IPS-15b (cell line): ENCODE results near the gene ATP10A.
"Not testable (repeated sequence)": the region's sequence is repeated elsewhere in the genome, so short reads cannot be mapped to it uniquely, and the experiment has no call there.

Source experiments
- H3K27me3 ChIP-seq: one replicate; pipeline ENCODE4 v1.6.1; 2013; ENCODE audit warnings: low read length; ENCODE audit not compliant: control insufficient read depth, insufficient read depth
- H3K36me3 ChIP-seq: one replicate; pipeline ENCODE4 v1.6.1; 2013; ENCODE audit warnings: low read length; ENCODE audit not compliant: control insufficient read depth, insufficient read depth
- H3K4me1 ChIP-seq: one replicate; pipeline ENCODE4 v1.6.1; 2013; ENCODE audit warnings: mild to moderate bottlenecking, low read length; ENCODE audit not compliant: control insufficient read depth, insufficient read depth
- H3K4me3 ChIP-seq: one replicate; pipeline ENCODE4 v1.5.1; 2013; ENCODE audit warnings: low read depth, low read length
- H3K9ac ChIP-seq: one replicate; pipeline ENCODE4 v1.6.1; 2013; ENCODE audit warnings: low read depth, mild to moderate bottlenecking, low read length
- H3K9me3 ChIP-seq: one replicate; pipeline ENCODE4 v1.6.1; 2013; ENCODE audit warnings: mild to moderate bottlenecking, low read length; ENCODE audit not compliant: control insufficient read depth, insufficient read depth

Gene ATP10A

GRCh38 chr15:25880877-25881276, 17.8 kb upstream of the ATP10A start:
- H3K36me3 ChIP-seq, H3K27me3 ChIP-seq, H3K9ac ChIP-seq, H3K4me3 ChIP-seq, H3K4me1 ChIP-seq, H3K9me3 ChIP-seq: not testable (repeated sequence)

GRCh38 chr15:25880411-25880810, 17.3 kb upstream of the ATP10A start:
- Histone ChIP-seq H3K4me3 (no peak overlapping the region), H3K4me1 (no peaks in the 10 kb centered on the region), H3K36me3 (no peaks in the 10 kb centered on the region), H3K9ac (no peak overlapping the region), H3K27me3 (no peaks in the 10 kb centered on the region), H3K9me3 (no peaks in the 10 kb centered on the region)

- H3K4me1 ChIP-seq: no peaks in the 10 kb centered on the region
- H3K9ac ChIP-seq: no peak overlapping the region
- H3K36me3 ChIP-seq: no peaks in the 10 kb centered on the region
- no peak overlapping the region for H3K4me3 ChIP-seq
- no peaks in the 10 kb centered on the region for H3K27me3 ChIP-seq
- H3K9me3 ChIP-seq: no peaks in the 10 kb centered on the region
Observed at GRCh38 chr15:25879438-25879837, 16.3 kb upstream of the ATP10A start.

GRCh38 chr15:25877681-25878080, 14.6 kb upstream of the ATP10A start:
- no peak overlapping the region for H3K4me3 ChIP-seq
- H3K27me3 ChIP-seq: no peaks in the 10 kb centered on the region
- no peaks in the 10 kb centered on the region for H3K4me1 ChIP-seq
- H3K9ac ChIP-seq: no peak overlapping the region
- H3K36me3 ChIP-seq: no peaks in the 10 kb centered on the region
- no peaks in the 10 kb centered on the region for H3K9me3 ChIP-seq

- no peaks in the 10 kb centered on the region for H3K36me3 ChIP-seq
- no peak overlapping the region for H3K9ac ChIP-seq
Observed at GRCh38 chr15:25876231-25877140, 13.4 kb upstream of the ATP10A start.

GRCh38 chr15:25875566-25875965, 12.4 kb upstream of the ATP10A start:
- Histone ChIP-seq H3K4me1 (no peaks in the 10 kb centered on the region), H3K4me3 (no peak overlapping the region), H3K27me3 (no peaks in the 10 kb centered on the region), H3K9me3 (no peaks in the 10 kb centered on the region), H3K9ac (no peak overlapping the region), H3K36me3 (no peaks in the 10 kb centered on the region)

More at GRCh38 chr15:25876231-25877140, 13.4 kb upstream of the ATP10A start:
- no peaks in the 10 kb centered on the region for H3K4me1 ChIP-seq
- H3K4me3 ChIP-seq: no peak overlapping the region
- no peaks in the 10 kb centered on the region for H3K9me3 ChIP-seq
- no peaks in the 10 kb centered on the region for H3K27me3 ChIP-seq

- no peaks in the 10 kb centered on the region for H3K27me3 ChIP-seq
- no peak overlapping the region for H3K9ac ChIP-seq
- no peaks in the 10 kb centered on the region for H3K4me1 ChIP-seq
- H3K4me3 ChIP-seq: no peak overlapping the region
- H3K9me3 ChIP-seq: no peaks in the 10 kb centered on the region
- H3K36me3 ChIP-seq: no peaks in the 10 kb centered on the region
Observed at GRCh38 chr15:25874379-25874778, 11.3 kb upstream of the ATP10A start.

GRCh38 chr15:25871403-25871802, 8.3 kb upstream of the ATP10A start:
- no peaks in the 10 kb centered on the region for H3K4me1 ChIP-seq
- H3K9ac ChIP-seq: no peak overlapping the region
- H3K4me3 ChIP-seq: no peak overlapping the region
- H3K27me3 ChIP-seq: no peaks in the 10 kb centered on the region
- no peaks in the 10 kb centered on the region for H3K36me3 ChIP-seq
- H3K9me3 ChIP-seq: no peaks in the 10 kb centered on the region

GRCh38 chr15:25870938-25871337, 7.8 kb upstream of the ATP10A start:
- Histone ChIP-seq H3K27me3 (peaks cover under 1% of the 10 kb centered on the region), H3K9me3 (no peaks in the 10 kb centered on the region), H3K36me3 (no peaks in the 10 kb centered on the region), H3K4me3 (no peak overlapping the region), H3K9ac (no peak overlapping the region), H3K4me1 (no peaks in the 10 kb centered on the region)

- no peak overlapping the region for H3K4me3 ChIP-seq
- H3K4me1 ChIP-seq: no peaks in the 10 kb centered on the region
- H3K36me3 ChIP-seq: no peaks in the 10 kb centered on the region
- no peak overlapping the region for H3K9ac ChIP-seq
- no peaks in the 10 kb centered on the region for H3K9me3 ChIP-seq
- peaks cover 12% of the 10 kb centered on the region for H3K27me3 ChIP-seq
Observed at GRCh38 chr15:25869701-25870100, 6.6 kb upstream of the ATP10A start.

GRCh38 chr15:25866874-25867273, 3.7 kb upstream of the ATP10A start:
- Histone ChIP-seq H3K4me3 (no peak overlapping the region), H3K36me3 (no peaks in the 10 kb centered on the region), H3K4me1 (no peaks in the 10 kb centered on the region), H3K9ac (no peak overlapping the region), H3K27me3 (peaks cover 31% of the 10 kb centered on the region), H3K9me3 (no peaks in the 10 kb centered on the region)

GRCh38 chr15:25866251-25866650, 3.1 kb upstream of the ATP10A start:
- Histone ChIP-seq H3K4me1 (no peaks in the 10 kb centered on the region), H3K9me3 (no peaks in the 10 kb centered on the region), H3K36me3 (no peaks in the 10 kb centered on the region), H3K9ac (no peak overlapping the region), H3K27me3 (peaks cover 38% of the 10 kb centered on the region), H3K4me3 (no peak overlapping the region)
